B cell (primary cell): ENCODE data around the gene EPHA10. TPM values are rescaled to one million over a fixed set of nuclear protein-coding genes. Genes with fewer than 3 reads are reported as not detected.

Experiments used
- ATAC-seq: fragments of 200-7000 bp; cut with Tn5 transposase; one replicate; pipeline ENCODE4 v1.10.0; 2021; ENCODE audit warnings: low read depth, mild to moderate bottlenecking, moderate number of reproducible peaks, moderate library complexity
- CTCF ChIA-PET: fragments of 350-600 bp; sonication (Branson Sonifier 250); formaldehyde crosslinking; loops from one replicate; lab custom pipeline; 2021; ENCODE audit warnings: antibody characterized with exemption, inconsistent platforms; lab: Charles Lee
- POLR2A ChIA-PET: fragments of 350-600 bp; sonication (Branson Sonifier 250); formaldehyde crosslinking; loops from one replicate; lab custom pipeline; 2021; ENCODE audit warnings: antibody characterized with exemption; lab: Charles Lee
- DNase-seq: peaks from one replicate; pipeline ENCODE4 v3.0.0; 2013
- H2AFZ ChIP-seq: 2 replicates; pipeline ENCODE4 v1.6.1; 2012; ENCODE audit warnings: mild to moderate bottlenecking, low read depth, low read length; ENCODE audit not compliant: insufficient read depth, poor library complexity, severe bottlenecking
- H3K27ac ChIP-seq, 2 donors: 1 replicate in 1 of 2; 2 replicates in 1 of 2; pipeline ENCODE4 v1.5.1; 2012 to 2013; ENCODE audit warnings: low read length in 2 of 2, mild to moderate bottlenecking in 2 of 2, moderate library complexity in 1 of 2
- H3K27me3 ChIP-seq, 4 experiments: fragments of 200-600 bp in 1 of 4; sonication (generic) in 1 of 4; replicated peaks in 1 of 4; 1 replicate in 2 of 4; 2 replicates in 2 of 4; pipeline versions ENCODE4 v1.6.1 to v1.7.0; 2013 to 2016; ENCODE audit warnings: low read length in 3 of 4, mild to moderate bottlenecking in 2 of 4, mixed read lengths in 1 of 4, moderate library complexity in 1 of 4; ENCODE audit not compliant: insufficient read depth in 4 of 4, control insufficient read depth in 3 of 4; ENCODE audit errors: control extremely low read depth in 1 of 4
- H3K36me3 ChIP-seq, 2 experiments: replicated peaks in 1 of 2; 1 replicate in 1 of 2; 2 replicates in 1 of 2; pipeline versions ENCODE4 v1.6.1 to v1.7.1; 2013; ENCODE audit warnings: low read length in 1 of 2; ENCODE audit not compliant: insufficient read depth in 2 of 2, control insufficient read depth in 1 of 2; ENCODE audit errors: control extremely low read depth in 1 of 2, extremely low read depth in 1 of 2
- H3K4me1 ChIP-seq, 2 donors: fragments of 200-600 bp in 1 of 2; sonication (generic) in 1 of 2; 1 replicate in 1 of 2; 2 replicates in 1 of 2; pipeline versions ENCODE4 v1.5.1 to v1.6.1; 2013 to 2017; ENCODE audit warnings: low read length in 2 of 2; ENCODE audit not compliant: control insufficient read depth in 2 of 2, insufficient read depth in 2 of 2
- H3K4me2 ChIP-seq: replicated peaks from 2 replicates; pipeline ENCODE3; 2012; ENCODE audit warnings: mild to moderate bottlenecking, low read depth, low read length; ENCODE audit not compliant: poor library complexity, severe bottlenecking
- H3K4me3 ChIP-seq, 5 experiments: fragments of 200-600 bp in 1 of 5; sonication (generic) in 1 of 5; 1 replicate in 3 of 5; 2 replicates in 2 of 5; pipeline versions ENCODE4 v1.5.1 to v1.7.0; 2011 to 2016; ENCODE audit warnings: low read length in 4 of 5, mild to moderate bottlenecking in 4 of 5, low read depth in 2 of 5, control low read depth in 1 of 5, moderate library complexity in 1 of 5; ENCODE audit not compliant: insufficient read depth in 1 of 5; ENCODE audit errors: control extremely low read depth in 1 of 5, extremely low read depth in 1 of 5
- H3K79me2 ChIP-seq: fragments of 200-600 bp; sonication (generic); one replicate; pipeline ENCODE4 v1.6.0; 2016; ENCODE audit warnings: low read length; ENCODE audit not compliant: control insufficient read depth, insufficient read depth
- H3K9ac ChIP-seq: fragments of 200-600 bp; sonication (generic); 2 replicates; pipeline ENCODE4 v1.6.1; 2017; ENCODE audit warnings: mild to moderate bottlenecking, low read length, moderate library complexity
- H3K9me3 ChIP-seq, 3 donors: one replicate each; pipeline versions ENCODE4 v1.6.1 to v1.7.1; 2013; ENCODE audit warnings: low read length in 2 of 3; ENCODE audit not compliant: control insufficient read depth in 2 of 3, insufficient read depth in 1 of 3; ENCODE audit errors: control extremely low read depth in 1 of 3
- H4K20me1 ChIP-seq: 2 replicates; pipeline ENCODE4 v1.6.0; 2012; ENCODE audit warnings: mild to moderate bottlenecking, low read length; ENCODE audit not compliant: insufficient read depth, control insufficient read depth, poor library complexity, severe bottlenecking
- H3K27ac Mint-ChIP-seq: one replicate; pipeline ENCODE4 v1.8.0; 2021; ENCODE audit warnings: mixed read lengths
- H3K27me3 Mint-ChIP-seq: one replicate; pipeline ENCODE4 v1.8.0; 2021; ENCODE audit warnings: mixed read lengths
- H3K4me1 Mint-ChIP-seq: one replicate; pipeline ENCODE4 v1.8.0; 2021; ENCODE audit warnings: mixed read lengths
- H3K4me3 Mint-ChIP-seq: one replicate; pipeline ENCODE4 v1.8.0; 2021; ENCODE audit warnings: mixed read lengths
- H3K9me3 Mint-ChIP-seq: one replicate; pipeline ENCODE4 v1.8.0; 2022; ENCODE audit warnings: mixed read lengths; ENCODE audit not compliant: insufficient read depth
- EZH2 ChIP-seq: IDR thresholded peaks from 2 replicates; pipeline ENCODE4 v1.6.1; 2012; ENCODE audit warnings: borderline replicate concordance, low read depth, mild to moderate bottlenecking, moderate library complexity, low read length; ENCODE audit not compliant: insufficient read depth, poor library complexity, severe bottlenecking
- WGBS: methylation state at CpG from one replicate; pipeline ENCODE4 v1.1.5; 2013; ENCODE audit warnings: missing lambda C conversion rate; ENCODE audit not compliant: insufficient coverage; 5-methylcytosine and 5-hydroxymethylcytosine counted together
- intact Hi-C: fragments of 100-400 bp; cut with micrococcal nuclease; formaldehyde crosslinking; loops from one replicate; pipeline ENCODE4 v1.10.0; 2022
- polyA plus RNA-seq: library from polyadenylated mRNA; depleted of rRNA; stranded (reverse); fragments of >200 nt; gene quantifications from 2 replicates; pipeline ENCODE4 v1.2.3, GENCODE V29; 2012
- total RNA-seq, 2 donors: library from RNA; stranded (reverse); fragments of 120-200 nt in 1 of 2; gene quantifications; 1 replicate in 1 of 2; 2 replicates in 1 of 2; pipeline versions ENCODE4 v1.2.3 to v1.2.4, GENCODE V29; 2013 to 2022
- TF ChIP-seq, protein P1 (sequence below): fragments of 200-600 bp; IDR thresholded peaks from one replicate; pipeline ENCODE4 v1.8.0; 2022; ENCODE audit warnings: antibody characterized with exemption, mild to moderate bottlenecking

Gene EPHA10
- total and polyA plus RNA-seq, 2 donors (not counting 1 experiment from before 2014, with no cell fraction given), result 0.39 to 0.94 TPM

DNA sequence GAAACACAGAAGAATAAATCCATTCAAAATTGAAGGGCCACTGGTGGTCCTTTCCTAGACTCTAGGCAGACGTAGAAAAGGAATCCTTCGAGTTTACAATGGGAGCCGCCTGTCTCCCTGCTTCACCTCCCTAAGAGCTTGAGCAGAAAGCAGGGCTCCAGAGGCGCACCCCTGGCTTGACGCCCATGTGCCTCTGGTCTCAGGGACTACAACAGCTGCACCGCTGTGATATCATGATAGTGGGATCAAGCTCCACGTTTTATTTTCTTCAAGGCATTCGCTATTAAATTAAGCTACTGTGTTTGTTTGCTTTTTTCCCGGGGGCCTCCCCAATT is 42.3 kb upstream of the EPHA10 start:
- peaks cover 27% of the 10 kb centered on the region for H4K20me1 ChIP-seq
- ChIA-PET POLR2A (interaction anchor here (2.0 to 2.3 kb wide), 2 partner anchors 10 to 53 kb away, joined by 5 to 8 read pairs; partner anchors contain the start of gene MTF1), CTCF (interaction anchor here (2.5 kb wide), 1 partner anchor 53 kb away, joined by 20 read pairs; the partner anchor contains the start of gene MTF1)
- no peaks in the 10 kb centered on the region for H3K27me3 ChIP-seq
- no peak for TF ChIP-seq EZH2
- TF ChIP-seq, protein P1, sequence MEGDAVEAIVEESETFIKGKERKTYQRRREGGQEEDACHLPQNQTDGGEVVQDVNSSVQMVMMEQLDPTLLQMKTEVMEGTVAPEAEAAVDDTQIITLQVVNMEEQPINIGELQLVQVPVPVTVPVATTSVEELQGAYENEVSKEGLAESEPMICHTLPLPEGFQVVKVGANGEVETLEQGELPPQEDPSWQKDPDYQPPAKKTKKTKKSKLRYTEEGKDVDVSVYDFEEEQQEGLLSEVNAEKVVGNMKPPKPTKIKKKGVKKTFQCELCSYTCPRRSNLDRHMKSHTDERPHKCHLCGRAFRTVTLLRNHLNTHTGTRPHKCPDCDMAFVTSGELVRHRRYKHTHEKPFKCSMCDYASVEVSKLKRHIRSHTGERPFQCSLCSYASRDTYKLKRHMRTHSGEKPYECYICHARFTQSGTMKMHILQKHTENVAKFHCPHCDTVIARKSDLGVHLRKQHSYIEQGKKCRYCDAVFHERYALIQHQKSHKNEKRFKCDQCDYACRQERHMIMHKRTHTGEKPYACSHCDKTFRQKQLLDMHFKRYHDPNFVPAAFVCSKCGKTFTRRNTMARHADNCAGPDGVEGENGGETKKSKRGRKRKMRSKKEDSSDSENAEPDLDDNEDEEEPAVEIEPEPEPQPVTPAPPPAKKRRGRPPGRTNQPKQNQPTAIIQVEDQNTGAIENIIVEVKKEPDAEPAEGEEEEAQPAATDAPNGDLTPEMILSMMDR, result no peak
- Mint-ChIP-seq H3K27ac (peak overlapping the region; percentile 81), H3K9me3 (no peaks in the 10 kb centered on the region), H3K27me3 (no peaks in the 10 kb centered on the region), H3K4me1 (peaks cover 40% of the 10 kb centered on the region), H3K4me3 (peak overlapping the region; percentile 85)
- DNase-seq, result no peak
- H2AFZ ChIP-seq, result peak overlapping the region; percentile 96
- peaks cover 14 to 31% of the 10 kb centered on the region in 2 donors for H3K4me1 ChIP-seq
- peak overlapping the region; percentile 95 for H3K4me2 ChIP-seq
- intact Hi-C loops, result loop anchor here (5.0 kb wide), 1 partner anchor 140 kb away; the partner anchor contains the start of gene INPP5B
- H3K9ac ChIP-seq, result peak overlapping the region; percentile 93
- ATAC-seq, result no peak
- no peaks in the 10 kb centered on the region for H3K9me3 ChIP-seq
- 25% methylated on average over 7 of the region's 9 CpGs for WGBS
- peaks cover 0 to 50% of the 10 kb centered on the region in 2 experiments for H3K36me3 ChIP-seq
- peak overlapping the region; percentile 78 to 88 (median 83) for H3K4me3 ChIP-seq
- peaks cover 23% of the 10 kb centered on the region for H3K79me2 ChIP-seq
- peak overlapping the region; percentile 38 to 94 for H3K27ac ChIP-seq

DNA sequence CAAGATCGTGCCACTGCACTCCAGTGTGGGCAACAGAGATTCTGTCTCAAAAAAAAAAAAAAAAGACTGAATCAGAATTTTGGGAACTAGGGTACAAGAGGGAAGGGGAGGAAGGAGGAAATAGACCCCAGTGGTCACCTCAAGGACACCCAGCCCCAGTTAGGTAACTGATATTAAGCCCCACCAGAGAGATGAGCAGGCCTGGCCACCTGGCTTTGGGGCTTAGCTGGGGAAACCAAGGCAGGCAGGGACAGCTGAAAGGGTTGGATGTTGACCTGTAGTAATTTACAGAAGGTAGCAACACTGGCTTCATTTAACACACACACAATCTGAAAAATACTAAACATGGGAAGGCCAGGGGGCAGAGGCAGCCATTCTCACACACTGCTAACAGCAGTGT is 37.5 kb upstream of the EPHA10 start:
- no peak overlapping the region for H3K9ac ChIP-seq
- H2AFZ ChIP-seq, result no peak overlapping the region
- ATAC-seq (no peak), DNase-seq (no peak)
- no peak overlapping the region for H3K4me3 ChIP-seq
- H3K4me2 ChIP-seq, result no peak overlapping the region
- H3K4me1 Mint-ChIP-seq, result peaks cover 18% of the 10 kb centered on the region
- 100% methylated on average over 1 of the region's 1 CpG for WGBS
- peaks cover 8% of the 10 kb centered on the region for H3K79me2 ChIP-seq
- H3K27me3 ChIP-seq, result no peaks in the 10 kb centered on the region
- CTCF ChIA-PET, result no interaction called here
- intact Hi-C loops, result no loop called here
- H4K20me1 ChIP-seq, result peaks cover 25% of the 10 kb centered on the region
- H3K27ac Mint-ChIP-seq, result no peak overlapping the region
- H3K4me1 ChIP-seq, result peaks cover 8 to 14% of the 10 kb centered on the region in 2 donors
- H3K27me3 Mint-ChIP-seq, result no peaks in the 10 kb centered on the region
- H3K36me3 ChIP-seq, result peaks cover 0 to 64% of the 10 kb centered on the region in 2 experiments
- POLR2A ChIA-PET, result no interaction called here
- no peak overlapping the region for H3K4me3 Mint-ChIP-seq
- H3K9me3 ChIP-seq, result no peaks in the 10 kb centered on the region
- H3K27ac ChIP-seq, result no peak overlapping the region
- TF ChIP-seq EZH2, result no peak
- TF ChIP-seq, protein P1, result no peak
- H3K9me3 Mint-ChIP-seq, result no peaks in the 10 kb centered on the region
